Cardiac muscle cell (in vitro differentiated cells and primary cell): ENCODE data around the gene SYNE2. TPM values are rescaled to one million over a fixed set of nuclear protein-coding genes. Genes with fewer than 3 reads are reported as not detected.

Source experiments
- DNase-seq, 2 donors: peaks; one replicate each; pipeline versions ENCODE4 v3.0.0 to v3.0.0-alpha.2; 2010 to 2017; ENCODE audit warnings: low read depth in 1 of 2, low spot score in 1 of 2
- H3K27ac ChIP-seq: fragments of 200-600 bp; sonication (generic); 2 replicates; pipeline ENCODE4 v1.5.1; 2016
- H3K27me3 ChIP-seq: fragments of 200-600 bp; sonication (generic); 2 replicates; pipeline ENCODE4 v1.6.0; 2016; ENCODE audit warnings: control low read depth
- H3K36me3 ChIP-seq: fragments of 200-600 bp; sonication (generic); 2 replicates; pipeline ENCODE4 v1.5.1; 2016; ENCODE audit warnings: control low read depth
- H3K4me1 ChIP-seq: fragments of 200-600 bp; sonication (generic); 2 replicates; pipeline ENCODE4 v1.8.1; 2017; ENCODE audit warnings: low read depth, mild to moderate bottlenecking, mixed run types
- H3K4me3 ChIP-seq: fragments of 200-600 bp; sonication (generic); 2 replicates; pipeline ENCODE4 v1.5.1; 2016; ENCODE audit warnings: mild to moderate bottlenecking
- H3K9me3 ChIP-seq: fragments of 200-600 bp; sonication (generic); 2 replicates; pipeline ENCODE4 v1.5.1; 2017; ENCODE audit warnings: low read depth, mild to moderate bottlenecking, control low read depth
- CTCF ChIP-seq: IDR thresholded peaks from 2 replicates; pipeline ENCODE4 v1.5.1; 2012; ENCODE audit warnings: low read depth, mild to moderate bottlenecking, low read length
- polyA plus RNA-seq: library from polyadenylated mRNA; unstranded; fragments of >200 nt; fragmentation: Nextera tagmentation; extraction: Ambion mirVana; gene quantifications from 2 replicates; pipeline ENCODE4 v1.2.1, GENCODE V29; 2016
- total RNA-seq: library from RNA; depleted of rRNA; stranded (reverse); fragments of >200 nt; gene quantifications from 2 replicates; pipeline ENCODE4 v1.2.3, GENCODE V29; 2016

Gene SYNE2
- total and polyA plus RNA-seq, 2 experiments from 2014 or later: 36.0 to 95.2 TPM

- no peak overlapping the region for H3K4me3 ChIP-seq
- H3K27ac ChIP-seq: no peak overlapping the region
- DNase-seq: no peak
- no peaks in the 10 kb centered on the region for H3K36me3 ChIP-seq
- H3K27me3 ChIP-seq: no peaks in the 10 kb centered on the region
- no peak for TF ChIP-seq CTCF
- H3K4me1 ChIP-seq: no peaks in the 10 kb centered on the region
- H3K9me3 ChIP-seq: no peaks in the 10 kb centered on the region
These were observed 73.8 kb downstream of the SYNE2 start for GRCh38 chr14:63926641-63927040.

- Histone ChIP-seq H3K36me3 (no peaks in the 10 kb centered on the region), H3K4me3 (no peak overlapping the region), H3K4me1 (no peaks in the 10 kb centered on the region), H3K27ac (no peak overlapping the region), H3K27me3 (no peaks in the 10 kb centered on the region), H3K9me3 (no peaks in the 10 kb centered on the region)
- no peak for TF ChIP-seq CTCF
- peak in 1 of 2 donors; percentile 57 for DNase-seq
These were observed 76.0 kb downstream of the SYNE2 start for GRCh38 chr14:63928744-63929174.

- Histone ChIP-seq H3K4me1 (no peaks in the 10 kb centered on the region), H3K4me3 (no peak overlapping the region), H3K36me3 (no peaks in the 10 kb centered on the region), H3K9me3 (no peaks in the 10 kb centered on the region), H3K27me3 (no peaks in the 10 kb centered on the region), H3K27ac (no peak overlapping the region)
- no peak for TF ChIP-seq CTCF
- DNase-seq: no peak
These were observed 80.3 kb downstream of the SYNE2 start for GRCh38 chr14:63933110-63933509.

- Histone ChIP-seq H3K4me1 (no peaks in the 10 kb centered on the region), H3K4me3 (no peak overlapping the region), H3K27ac (no peak overlapping the region), H3K9me3 (no peaks in the 10 kb centered on the region), H3K27me3 (no peaks in the 10 kb centered on the region), H3K36me3 (no peaks in the 10 kb centered on the region)
- no peak for DNase-seq
- no peak for TF ChIP-seq CTCF
These were observed 80.9 kb downstream of the SYNE2 start for GRCh38 chr14:63933711-63934110.

GRCh38 chr14:63938198-63939005, 85.6 kb downstream of the SYNE2 start:
- TF ChIP-seq CTCF: no peak
- DNase-seq: peak in 1 of 2 donors; percentile 25
- H3K27ac ChIP-seq: no peak overlapping the region

More at GRCh38 chr14:63938198-63939005, 85.6 kb downstream of the SYNE2 start:
- no peaks in the 10 kb centered on the region for H3K9me3 ChIP-seq
- no peak overlapping the region for H3K4me3 ChIP-seq
- H3K27me3 ChIP-seq: no peaks in the 10 kb centered on the region
- no peaks in the 10 kb centered on the region for H3K4me1 ChIP-seq
- no peaks in the 10 kb centered on the region for H3K36me3 ChIP-seq
